Hematopoietic multipotent progenitor cell treated with erythropoietin and hydrocortisone succinate and interleukin-3 and kit ligand, for 4 days (in vitro differentiated cells): Measurements from ENCODE around the gene CITED4.

Experiments used
- DNase-seq: peaks from one replicate; pipeline ENCODE4 v3.0.0-alpha.2; 2015

Gene CITED4

DNA sequence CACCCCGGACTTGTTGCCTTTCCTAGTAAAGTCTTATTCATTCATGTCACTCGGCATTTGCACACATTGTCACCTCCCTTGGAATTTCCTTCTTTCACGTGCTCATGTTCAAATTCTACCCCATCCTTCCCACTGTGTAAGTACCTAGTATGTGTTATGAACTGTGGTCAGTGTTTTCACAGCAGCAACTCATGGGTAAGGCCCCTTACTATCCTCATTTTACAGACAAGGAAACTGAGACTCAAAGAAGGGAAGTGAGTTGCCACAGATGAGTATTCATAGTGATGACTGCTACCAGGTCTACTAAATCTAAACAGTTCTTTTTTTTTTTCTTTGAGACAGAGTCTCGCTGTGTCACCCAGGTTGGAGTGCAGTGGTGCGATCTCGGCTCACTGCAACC is 10.5 kb downstream of the CITED4 start:
- no peak for DNase-seq

DNA sequence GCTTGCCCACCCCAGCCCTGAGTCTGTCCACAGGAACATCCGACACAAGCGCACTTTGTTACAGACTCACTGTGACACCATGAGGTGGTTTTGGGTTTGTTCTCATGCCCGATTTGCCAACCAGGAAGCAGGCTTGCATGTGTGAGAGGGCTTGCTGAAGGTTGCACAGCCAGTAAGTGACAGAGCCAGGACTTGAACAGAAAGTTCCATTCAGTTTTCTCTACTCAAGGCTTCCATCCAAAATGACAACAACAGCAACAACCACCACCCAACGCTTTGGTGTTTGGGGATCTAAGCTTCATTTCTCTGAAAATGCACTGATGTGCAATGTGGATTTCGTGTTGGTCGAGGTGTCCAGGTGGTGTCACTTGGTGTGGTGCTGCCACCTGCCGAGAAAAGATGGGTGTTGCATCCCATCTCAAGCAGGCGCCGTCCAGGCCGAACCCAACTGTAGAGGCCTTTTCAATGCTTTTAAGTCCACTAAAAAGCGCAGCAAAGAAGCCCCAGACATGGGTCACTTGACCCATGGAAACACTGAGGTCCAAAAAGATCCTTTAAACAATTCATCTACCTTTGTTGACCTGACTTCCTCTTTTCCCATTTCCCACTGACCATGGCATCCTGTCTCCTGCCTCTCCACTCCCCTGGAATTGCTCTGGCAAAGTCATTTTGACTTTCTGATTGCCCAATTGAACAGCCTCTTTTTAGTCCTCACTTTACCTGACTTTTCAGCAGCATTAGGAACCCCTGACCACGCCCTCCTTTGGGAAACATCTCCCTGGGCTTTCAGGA is 12.2 kb downstream of the CITED4 start:
- peak; percentile 89 for DNase-seq

DNA sequence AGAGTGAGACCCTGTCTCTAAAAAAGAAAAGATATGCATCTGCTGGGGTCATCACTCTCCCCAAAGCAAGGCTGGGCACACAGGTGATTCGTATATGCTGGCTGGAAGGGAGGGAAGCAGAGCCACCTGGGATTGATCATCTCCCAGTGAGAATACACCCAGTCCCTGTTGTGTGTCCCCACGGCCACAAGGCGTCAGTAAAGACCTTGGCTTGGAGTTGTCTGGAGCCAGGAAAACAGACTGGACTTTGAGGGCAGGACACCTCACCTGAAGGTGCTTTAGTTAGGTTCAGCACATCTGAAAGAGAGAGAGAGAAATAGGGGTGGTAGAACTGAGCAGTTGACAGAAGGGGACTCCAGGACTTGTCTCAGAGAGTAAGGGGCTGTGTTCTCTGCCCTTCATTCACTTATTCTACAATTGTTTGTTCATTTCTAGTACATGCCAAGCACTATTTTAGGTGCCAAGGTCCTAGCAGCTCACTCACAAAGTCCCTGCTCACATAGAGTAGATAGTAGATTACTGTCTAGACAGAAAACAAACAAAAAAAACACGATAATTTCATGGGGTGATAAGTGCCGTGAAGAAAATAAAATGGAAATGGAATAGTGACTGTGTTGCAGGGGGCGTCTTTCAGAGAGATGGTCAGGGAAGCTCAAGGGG is 13.5 kb downstream of the CITED4 start:
- peak; percentile 60 for DNase-seq

DNA sequence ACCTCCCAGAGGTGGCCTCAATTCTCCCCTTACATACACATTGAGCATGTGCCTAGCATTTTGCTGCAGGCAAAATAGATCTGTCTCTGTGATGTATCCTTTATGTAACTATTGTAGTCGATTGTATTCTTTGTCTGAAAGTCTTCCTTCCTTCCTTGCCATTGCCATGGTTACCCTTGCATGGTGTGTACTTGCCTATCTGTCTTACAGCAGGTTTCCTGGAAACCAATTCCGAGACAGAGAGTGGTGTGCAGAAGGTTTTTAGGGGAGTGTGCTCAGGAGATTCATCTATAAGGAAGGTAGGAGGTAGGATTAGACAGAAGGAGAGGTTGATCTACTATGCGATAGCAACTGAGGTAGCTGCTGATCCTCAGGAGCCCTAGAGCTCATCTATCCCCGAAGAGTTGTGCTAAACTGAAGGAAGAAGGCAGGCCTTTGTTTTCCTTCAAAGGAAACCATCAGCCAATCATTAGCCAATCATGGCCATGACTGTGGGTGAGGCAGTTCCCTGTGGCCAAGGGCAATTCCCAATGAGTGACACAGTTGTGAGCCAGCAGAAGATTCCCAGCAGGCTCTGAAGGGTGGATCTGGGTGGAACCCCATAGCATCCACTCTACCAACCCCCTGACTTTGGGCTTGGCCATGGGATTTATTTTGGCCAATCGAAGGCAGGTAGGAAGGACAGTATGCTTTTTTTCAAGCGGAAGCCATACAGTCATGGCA is 15.0 kb downstream of the CITED4 start:
- DNase-seq: peak; percentile 33

DNA sequence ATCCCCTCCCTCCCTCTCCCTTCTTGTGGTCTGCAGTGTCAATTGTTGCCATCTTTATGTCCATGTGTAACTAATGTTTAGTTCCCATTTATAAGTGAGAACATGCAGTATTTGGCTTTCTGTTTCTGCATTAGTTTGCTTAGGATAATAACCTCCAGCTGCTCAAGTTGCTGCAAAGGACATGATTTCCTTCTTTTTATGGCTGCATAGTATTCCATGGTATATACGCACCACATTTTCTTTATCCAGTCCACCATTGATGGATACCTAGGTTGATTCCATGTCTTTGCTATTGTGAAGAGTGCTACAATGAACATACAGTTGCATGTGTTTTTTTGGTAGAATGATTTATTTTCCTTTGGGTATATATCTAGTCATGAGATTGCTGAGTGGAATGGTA is 16.3 kb downstream of the CITED4 start:
- DNase-seq: no peak

DNA sequence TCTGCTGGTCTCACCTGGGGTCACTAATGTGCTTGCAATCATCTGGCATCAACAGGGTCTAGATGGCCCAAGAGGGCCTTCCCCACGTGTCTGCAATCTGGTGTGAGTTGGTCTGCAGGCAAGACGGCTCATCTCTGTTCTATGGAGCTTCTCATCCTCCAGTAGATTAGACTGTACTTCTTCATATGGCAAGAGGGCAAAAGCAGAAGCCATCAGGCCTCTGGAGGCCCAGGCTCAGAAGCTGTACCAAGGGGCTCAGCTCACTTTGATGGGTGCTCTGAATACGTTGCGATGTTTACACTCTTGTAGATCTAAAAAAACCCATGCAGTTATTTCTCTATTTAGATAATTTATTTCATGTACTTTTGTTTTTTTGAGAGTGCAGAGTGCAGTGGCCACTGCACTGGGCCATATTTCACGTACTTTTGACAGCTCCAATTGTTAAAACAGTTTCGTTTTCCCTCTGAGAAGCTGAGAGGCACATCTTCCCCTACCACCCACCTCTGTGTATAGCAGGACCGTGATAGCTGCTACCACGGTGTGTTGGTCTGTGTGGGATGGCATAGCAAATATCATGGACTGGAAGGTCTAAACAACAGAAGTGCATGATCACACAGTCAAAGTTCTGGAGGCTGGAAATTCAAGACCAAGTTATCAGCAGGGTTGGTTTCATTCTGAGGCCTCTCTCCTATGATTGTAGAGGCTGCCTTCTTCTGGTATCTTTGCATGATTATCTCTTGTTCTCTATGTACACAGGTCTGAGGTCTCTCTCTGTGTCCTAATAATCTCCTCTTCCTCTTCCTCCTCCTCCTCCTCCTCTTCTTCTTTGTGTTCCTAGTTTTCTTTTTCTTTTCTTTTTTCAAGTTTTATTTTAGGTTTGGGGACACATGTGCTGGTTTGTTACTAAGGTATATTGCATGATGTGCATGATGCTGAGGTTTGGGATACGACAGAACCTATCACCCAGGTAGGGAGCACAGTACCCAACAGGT is 17.0 kb downstream of the CITED4 start:
- DNase-seq: peak; percentile 41

DNA sequence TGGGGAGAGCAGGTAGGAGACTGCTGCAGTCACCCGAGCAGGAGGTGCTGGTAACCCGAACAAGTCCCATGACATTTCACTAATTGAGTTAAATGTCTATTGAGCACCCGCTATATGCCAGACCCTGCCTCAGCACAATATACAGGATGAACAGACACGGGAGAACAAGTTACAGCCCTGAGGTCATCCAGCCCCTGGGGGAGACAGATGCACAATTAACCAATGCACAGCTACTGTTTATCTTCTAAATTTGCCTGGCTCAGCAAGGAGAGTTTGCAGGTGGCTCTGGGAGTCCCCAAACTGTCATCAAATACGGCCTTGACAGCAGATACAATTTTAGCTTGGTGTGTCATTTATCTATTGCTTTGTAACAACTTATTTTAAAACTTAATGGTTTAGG is 18.1 kb downstream of the CITED4 start:
- DNase-seq: no peak

DNA sequence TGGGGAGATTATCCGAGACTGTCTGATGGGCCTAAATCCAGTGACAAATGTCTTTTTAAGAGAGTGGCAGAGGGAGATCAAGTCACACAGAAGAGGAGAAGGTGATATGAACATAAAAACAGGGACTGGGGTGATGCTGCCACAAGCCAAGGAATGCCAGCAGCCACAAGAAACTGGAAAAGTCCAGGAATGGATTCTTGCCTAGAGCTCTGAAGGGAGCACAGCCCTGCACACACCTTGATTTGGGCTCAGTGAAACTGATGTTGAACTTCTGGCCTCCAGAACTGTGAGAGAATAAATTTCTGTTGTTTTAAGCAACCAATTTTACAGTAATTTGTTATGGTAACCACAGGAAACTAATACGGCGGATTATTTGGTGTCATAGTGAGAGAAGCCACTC is 19.5 kb downstream of the CITED4 start:
- no peak for DNase-seq

DNA sequence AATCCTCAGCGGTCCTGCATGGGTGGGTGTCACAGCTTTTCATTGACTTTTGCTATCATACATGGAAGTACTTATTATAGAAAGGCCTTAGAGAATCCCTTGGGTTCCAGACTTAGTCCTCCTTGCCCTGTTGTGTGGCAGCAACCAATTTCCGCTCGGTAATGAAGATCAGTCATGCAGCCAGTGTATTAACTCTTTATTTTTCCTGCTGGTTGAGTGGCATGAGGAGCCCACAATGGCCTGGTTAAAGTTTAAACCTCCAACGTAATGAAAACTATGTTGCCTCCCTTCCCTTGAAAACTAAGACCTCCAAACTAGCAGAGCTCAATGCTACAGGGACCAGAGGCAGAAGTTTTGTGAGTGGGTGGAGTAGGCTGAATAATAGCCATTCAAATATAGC is 20.0 kb downstream of the CITED4 start:
- no peak for DNase-seq

DNA sequence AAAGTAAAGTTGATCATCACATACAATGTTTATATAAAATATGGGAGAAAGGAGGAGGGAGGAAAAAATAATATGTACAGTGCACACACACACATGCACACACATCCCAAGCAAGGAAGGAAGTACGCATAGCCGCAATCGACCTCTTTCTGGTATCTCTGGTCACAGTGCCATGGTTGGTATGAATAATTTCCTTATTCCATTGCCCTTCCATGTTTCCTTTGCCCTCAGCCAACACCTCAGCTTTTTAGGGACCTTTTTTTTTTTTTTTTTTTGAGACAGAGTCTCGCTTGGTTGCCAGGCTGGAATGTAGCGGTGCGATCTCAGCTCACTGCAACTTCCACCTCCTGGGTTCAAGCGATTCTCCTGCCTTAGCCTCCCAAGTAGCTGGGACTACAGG is 20.6 kb downstream of the CITED4 start:
- peak; percentile 27 for DNase-seq

DNA sequence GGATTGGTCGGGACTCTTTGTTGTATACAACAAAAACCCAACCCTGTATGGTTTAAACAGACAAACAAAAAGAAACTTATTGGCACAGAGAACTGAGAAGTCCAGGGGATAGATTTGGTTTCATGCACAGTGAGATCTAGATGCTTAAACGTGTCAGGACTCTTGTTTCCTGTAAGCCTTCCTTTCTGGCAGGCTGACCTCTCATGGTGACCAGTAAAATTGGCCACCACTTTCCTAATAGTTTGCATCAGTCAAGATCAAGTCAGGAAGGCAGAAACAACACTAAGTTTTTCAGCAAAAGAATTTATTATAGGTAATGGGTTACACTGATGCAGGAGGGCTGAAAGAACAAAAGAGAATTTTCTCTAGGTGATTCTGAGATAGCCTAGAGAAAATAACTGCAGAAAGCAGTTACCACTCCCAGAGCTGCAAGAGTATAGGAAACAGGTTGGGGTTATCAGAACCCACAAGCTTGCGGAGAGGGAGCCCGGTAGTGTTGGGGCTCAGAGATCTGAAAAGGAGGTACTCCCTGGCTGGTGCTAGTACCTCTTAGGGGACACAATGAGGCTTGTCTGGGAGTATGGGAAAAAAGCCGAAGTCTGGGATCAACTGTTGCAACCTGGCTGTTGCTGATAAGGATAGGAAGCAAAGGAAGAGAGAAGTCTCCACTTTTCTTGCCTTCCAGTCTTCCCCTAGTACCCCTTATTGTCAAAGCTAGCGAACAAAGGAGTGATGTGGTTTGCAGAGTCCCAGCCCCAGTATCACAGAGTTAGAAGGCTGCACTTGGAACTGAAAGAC is 21.4 kb downstream of the CITED4 start:
- DNase-seq: peak; percentile 92

DNA sequence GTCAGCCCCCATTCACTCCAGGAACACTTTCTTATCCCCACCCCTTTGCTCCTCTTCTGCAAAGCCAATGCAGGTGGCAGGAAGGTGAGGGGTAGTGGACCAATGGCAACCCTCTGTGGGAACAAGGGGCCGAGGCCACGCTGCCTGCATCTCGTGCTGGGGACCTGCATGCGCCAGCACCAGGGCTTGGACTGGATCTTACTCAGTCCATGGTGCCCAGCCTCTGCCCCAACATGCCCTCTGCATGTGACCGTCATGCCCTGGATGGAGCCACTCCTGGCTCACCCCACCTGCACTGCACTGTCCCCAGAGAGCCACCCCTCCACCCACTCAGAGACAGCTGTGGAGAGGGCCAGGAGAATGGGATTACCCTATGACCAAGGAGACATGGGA is 22.2 kb downstream of the CITED4 start:
- DNase-seq: no peak

DNA sequence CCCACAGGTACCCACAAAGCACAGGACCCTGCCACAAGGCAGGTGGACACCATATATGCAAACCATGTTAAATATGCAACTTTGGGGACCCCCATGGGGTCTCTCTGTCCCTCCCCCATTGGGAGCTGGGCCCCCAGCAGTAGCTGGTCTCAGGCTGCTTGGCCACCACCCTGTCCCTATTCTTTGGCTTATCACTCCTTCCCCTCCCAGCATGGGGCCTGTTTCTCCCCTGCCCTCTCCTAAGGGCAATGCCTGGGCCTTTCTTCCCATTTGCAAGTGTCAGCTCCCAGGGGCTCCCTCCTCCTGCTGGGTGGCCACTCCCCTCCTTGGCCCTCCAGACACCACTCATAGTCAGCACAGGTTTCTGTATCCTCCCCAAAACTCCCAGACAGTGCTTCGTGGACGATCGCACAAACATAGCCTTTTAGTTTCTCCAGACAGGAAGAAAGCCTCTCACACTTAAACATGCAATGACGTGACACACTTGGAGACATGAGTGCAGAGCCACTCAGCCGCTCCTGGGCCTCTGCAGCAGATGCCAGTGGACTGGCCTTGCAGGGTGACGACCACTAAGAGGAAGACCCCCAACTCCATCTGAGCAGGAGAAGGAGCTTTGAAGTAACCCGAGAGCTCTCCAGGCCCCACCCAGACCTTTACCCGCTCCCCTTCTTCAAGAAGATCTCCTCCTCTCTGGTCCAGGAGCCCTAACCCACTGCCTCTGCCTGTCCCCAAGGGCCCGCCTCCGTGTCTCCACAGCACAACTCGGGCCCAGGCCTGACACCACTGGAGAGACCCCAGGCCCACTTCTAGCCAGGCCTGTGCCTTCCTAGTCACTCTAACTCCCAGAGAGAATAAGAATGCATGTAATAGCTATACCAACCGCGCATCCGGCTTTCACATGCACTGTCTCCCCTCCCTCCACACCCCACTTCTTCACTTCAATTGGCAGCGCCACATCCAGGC is 22.9 kb downstream of the CITED4 start:
- DNase-seq: no peak

DNA sequence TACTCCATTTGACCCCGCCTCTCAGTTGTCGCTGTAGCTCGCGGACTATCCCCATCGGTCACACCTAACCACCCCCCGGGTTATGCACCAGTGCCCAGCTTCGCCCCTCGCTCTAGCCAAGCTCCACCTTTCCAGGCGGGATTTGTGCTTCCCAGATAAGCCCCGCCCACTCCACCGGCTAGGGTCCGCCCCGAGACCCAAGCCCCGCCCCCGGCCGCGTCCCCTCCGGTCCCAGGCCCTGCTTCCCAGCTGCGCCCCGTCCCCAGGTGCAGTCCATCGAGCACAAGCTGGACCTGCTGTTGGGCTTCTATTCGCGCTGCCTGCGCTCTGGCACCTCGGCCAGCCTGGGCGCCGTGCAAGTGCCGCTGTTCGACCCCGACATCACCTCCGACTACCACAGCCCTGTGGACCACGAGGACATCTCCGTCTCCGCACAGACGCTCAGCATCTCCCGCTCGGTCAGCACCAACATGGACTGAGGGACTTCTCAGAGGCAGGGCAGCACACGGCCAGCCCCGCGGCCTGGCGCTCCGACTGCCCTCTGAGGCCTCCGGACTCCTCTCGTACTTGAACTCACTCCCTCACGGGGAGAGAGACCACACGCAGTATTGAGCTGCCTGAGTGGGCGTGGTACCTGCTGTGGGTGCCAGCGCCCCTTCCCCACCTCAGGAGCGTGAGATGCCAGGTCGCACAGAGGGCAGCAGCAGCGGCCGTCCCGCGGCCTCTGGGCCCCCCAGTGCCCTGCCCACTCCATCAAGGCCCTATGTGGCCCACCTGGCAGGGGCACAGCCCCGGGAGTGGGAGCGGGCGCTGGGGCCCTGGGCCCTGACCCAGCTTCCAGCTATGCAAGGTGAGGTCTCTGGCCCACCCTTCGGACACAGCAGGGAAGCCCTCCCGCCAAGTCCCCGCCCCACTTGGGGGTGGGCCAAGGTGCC is 23.9 kb downstream of the CITED4 start:
- no peak for DNase-seq

DNA sequence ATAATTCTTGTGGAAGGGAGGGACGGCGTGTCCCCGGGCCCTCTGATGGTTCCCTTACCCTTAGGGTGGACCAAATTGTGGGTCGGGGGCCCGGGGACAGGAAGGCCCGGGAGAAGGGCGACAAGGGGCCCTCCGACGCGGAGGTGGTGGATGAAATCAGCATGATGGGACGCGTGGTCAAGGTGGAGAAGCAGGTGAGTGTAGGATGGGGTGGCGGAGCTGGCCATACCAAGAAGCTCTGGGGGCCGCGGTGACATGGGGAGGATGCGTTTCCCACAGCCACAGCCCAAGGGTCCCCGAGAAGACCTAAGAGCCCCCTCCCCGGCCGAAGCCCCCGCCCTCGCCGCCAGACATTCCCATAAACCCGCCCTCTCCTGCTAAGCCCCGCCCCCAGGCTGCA is 24.6 kb downstream of the CITED4 start:
- no peak for DNase-seq

DNA sequence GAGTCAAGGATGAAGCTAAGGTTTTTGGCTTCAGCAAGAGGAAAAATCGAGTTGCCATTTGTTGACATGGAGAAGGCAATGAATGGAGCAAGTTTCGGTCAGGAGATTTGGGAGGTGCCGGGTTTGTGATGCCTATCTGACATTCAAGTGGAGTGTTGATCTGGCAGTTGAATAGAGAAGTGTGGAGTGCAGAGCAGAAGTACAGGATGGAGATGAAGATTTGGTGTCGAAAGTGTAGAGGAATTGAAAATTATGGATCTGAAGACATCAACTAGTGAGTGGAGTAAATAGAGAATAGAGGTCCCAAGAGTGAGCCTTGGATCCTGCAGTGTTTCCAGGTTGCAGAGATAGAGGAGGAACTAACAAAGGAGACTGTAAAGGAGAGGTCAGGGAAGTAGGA is 25.9 kb downstream of the CITED4 start:
- DNase-seq: no peak

DNA sequence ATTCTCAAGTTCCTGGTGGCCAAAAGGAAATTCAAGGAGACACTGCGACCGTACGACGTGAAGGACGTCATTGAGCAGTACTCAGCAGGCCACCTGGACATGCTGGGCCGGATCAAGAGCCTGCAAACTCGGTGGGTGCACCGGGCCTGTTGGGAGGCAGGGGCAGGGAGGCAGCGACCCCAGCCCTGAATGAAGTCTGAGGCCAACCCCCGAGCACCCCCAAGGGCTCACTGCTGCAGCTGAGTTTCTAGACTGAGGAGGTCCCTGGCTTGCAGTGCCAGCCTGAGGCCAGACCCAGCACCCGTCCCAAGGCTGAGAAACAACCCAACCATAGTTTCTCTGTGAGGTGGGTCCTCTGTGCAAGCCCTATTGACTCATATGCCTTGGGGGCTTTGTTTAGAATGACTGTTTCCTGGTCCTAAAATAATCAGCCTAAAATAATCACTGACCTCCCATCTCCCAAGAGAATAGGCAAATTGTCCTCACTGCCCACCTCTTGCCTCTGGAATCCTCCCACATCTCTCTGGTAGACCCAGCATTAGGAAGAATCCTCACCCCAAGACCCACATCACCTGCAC is 27.1 kb downstream of the CITED4 start:
- DNase-seq: no peak

DNA sequence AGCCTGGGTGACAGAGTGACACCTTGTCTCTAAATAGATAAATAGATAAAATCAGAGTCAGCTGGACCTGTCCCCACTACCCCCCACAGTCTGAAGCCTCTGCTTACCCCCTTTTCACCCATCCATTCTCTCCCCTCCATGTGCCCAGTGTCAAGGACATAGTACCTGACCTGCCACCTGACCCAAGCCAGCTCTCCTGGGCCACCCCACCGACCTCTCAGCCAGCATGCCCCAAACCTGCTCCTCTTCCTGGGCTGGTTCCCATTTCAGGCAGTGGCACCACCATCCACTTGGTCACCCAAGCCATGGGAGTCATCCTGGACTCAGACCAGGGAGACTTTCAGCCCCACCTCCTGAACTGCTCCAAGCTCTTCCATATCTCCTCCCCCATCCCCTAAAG is 28.2 kb downstream of the CITED4 start:
- no peak for DNase-seq
